ENCODE data around the gene PLSCR1. TPM values are rescaled to one million over a fixed set of nuclear protein-coding genes. Genes with fewer than 3 reads are reported as not detected.
"Not testable (repeated sequence)": the region's sequence is repeated elsewhere in the genome, so short reads cannot be mapped to it uniquely, and the experiment has no call there.

PLSCR1 gene
- total RNA-seq, 2 experiments from 2014 or later, result 65.1 to 66.1 TPM

- intact Hi-C loops (cut with DNase I, micrococcal nuclease), result no loop called here
- Mint-ChIP-seq H3K9me3 (ENCODE audit: low read depth) (no peaks in the 10 kb centered on the region), H3K27ac (no peak overlapping the region), H3K27me3 (no peaks in the 10 kb centered on the region), H3K4me3 (no peak overlapping the region), H3K4me1 (peaks cover 11% of the 10 kb centered on the region), H3K36me3 (ENCODE audit: low read depth) (peaks cover 3% of the 10 kb centered on the region)
- ATAC-seq, result no peak
- no peak for DNase-seq
- CTCF ChIA-PET, result interaction anchor here (0.7 to 0.8 kb wide), 2 partner anchors 12 to 890 kb away, joined by 3 read pairs; no protein-coding TSS in a partner anchor
- POLR2A ChIA-PET, result no interaction called here
Measured at GRCh38 chr3:146507331-146508120, 36.9 kb downstream of the PLSCR1 start.

GRCh38 chr3:146505516-146505915 is 38.9 kb downstream of the PLSCR1 start:
- ATAC-seq, result no peak
- CTCF ChIA-PET, result interaction anchor here (0.8 kb wide), 1 partner anchor 12 kb away, joined by 3 read pairs; no protein-coding TSS in a partner anchor
- Mint-ChIP-seq H3K27me3 (no peaks in the 10 kb centered on the region), H3K4me1 (peaks cover 15% of the 10 kb centered on the region), H3K27ac (no peak overlapping the region), H3K4me3 (no peak overlapping the region), H3K36me3 (ENCODE audit: low read depth) (no peaks in the 10 kb centered on the region), H3K9me3 (ENCODE audit: low read depth) (no peaks in the 10 kb centered on the region)
- intact Hi-C loops (cut with DNase I, micrococcal nuclease), result no loop called here
- POLR2A ChIA-PET, result no interaction called here
- DNase-seq, result no peak

- H3K27ac Mint-ChIP-seq, result no peak overlapping the region
- no peaks in the 10 kb centered on the region for H3K9me3 Mint-ChIP-seq (ENCODE audit: low read depth)
- H3K27me3 Mint-ChIP-seq, result no peaks in the 10 kb centered on the region
- H3K4me3 Mint-ChIP-seq, result no peak overlapping the region
- peaks cover 15% of the 10 kb centered on the region for H3K4me1 Mint-ChIP-seq
- ChIA-PET CTCF (interaction anchor here (0.8 to 1.0 kb wide), 2 partner anchors 11 to 28 kb away, joined by 3 read pairs; no protein-coding TSS in a partner anchor), POLR2A (no interaction called here)
- no peak for DNase-seq
- intact Hi-C loops (cut with DNase I, micrococcal nuclease), result no loop called here
- no peaks in the 10 kb centered on the region for H3K36me3 Mint-ChIP-seq (ENCODE audit: low read depth)
- ATAC-seq, result no peak
Measured at GRCh38 chr3:146504498-146505197, 39.8 kb downstream of the PLSCR1 start.

- H3K4me1 Mint-ChIP-seq, result peaks cover 15% of the 10 kb centered on the region
- DNase-seq (peak; percentile 35), ATAC-seq (peak; percentile 62)
- no peak overlapping the region for H3K27ac Mint-ChIP-seq
- no peaks in the 10 kb centered on the region for H3K9me3 Mint-ChIP-seq (ENCODE audit: low read depth)
- intact Hi-C loops (cut with DNase I, micrococcal nuclease), result loop anchor here (2.0 kb wide), 2 partner anchors 17 to 41 kb away; partner anchors contain the start of gene PLSCR1 (in 1 of the 2)
- no peaks in the 10 kb centered on the region for H3K36me3 Mint-ChIP-seq (ENCODE audit: low read depth)
- no peaks in the 10 kb centered on the region for H3K27me3 Mint-ChIP-seq
- H3K4me3 Mint-ChIP-seq, result no peak overlapping the region
- ChIA-PET POLR2A (no interaction called here), CTCF (interaction anchor here (1.0 kb wide), 1 partner anchor 29 kb away, joined by 3 read pairs; no protein-coding TSS in a partner anchor)
Measured at GRCh38 chr3:146503461-146504202, 40.8 kb downstream of the PLSCR1 start.

- ATAC-seq (no peak), DNase-seq (no peak)
- Mint-ChIP-seq H3K27ac (no peak overlapping the region), H3K9me3 (ENCODE audit: low read depth) (no peaks in the 10 kb centered on the region), H3K27me3 (no peaks in the 10 kb centered on the region), H3K4me1 (peaks cover 21% of the 10 kb centered on the region), H3K4me3 (no peak overlapping the region), H3K36me3 (ENCODE audit: low read depth) (no peaks in the 10 kb centered on the region)
- ChIA-PET POLR2A (no interaction called here), CTCF (no interaction called here)
- intact Hi-C loops (cut with DNase I, micrococcal nuclease), result loop anchor here (2.0 kb wide), 2 partner anchors 18 to 42 kb away; partner anchors contain the start of gene PLSCR1 (in 1 of the 2)
Measured at GRCh38 chr3:146502887-146503460, 41.4 kb downstream of the PLSCR1 start.

DNA sequence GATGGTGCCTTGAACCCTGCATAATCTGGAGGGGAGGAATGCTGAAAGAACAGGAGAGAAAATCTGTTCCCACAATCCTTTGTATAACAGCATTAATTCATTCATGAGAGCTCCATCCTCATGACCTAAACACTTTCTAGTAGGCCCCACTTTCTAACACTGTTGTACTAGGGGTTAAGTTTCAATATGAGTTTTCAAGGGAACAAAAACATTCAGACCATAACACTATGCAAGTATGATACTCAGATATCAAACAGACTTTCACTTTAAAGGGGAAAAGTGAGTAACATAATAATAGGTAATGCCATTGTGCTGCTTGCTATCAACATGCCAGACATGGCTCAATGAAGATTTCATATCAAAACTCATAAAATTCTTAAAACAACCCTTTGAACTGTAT is 42.7 kb downstream of the PLSCR1 start:
- H3K4me3 Mint-ChIP-seq, result no peak overlapping the region
- peaks cover 21% of the 10 kb centered on the region for H3K4me1 Mint-ChIP-seq
- no peak overlapping the region for H3K27ac Mint-ChIP-seq
- intact Hi-C loops (cut with DNase I, micrococcal nuclease), result loop anchor here (2.0 kb wide), 2 partner anchors 19 to 43 kb away; partner anchors contain the start of gene PLSCR1 (in 1 of the 2)
- CTCF ChIA-PET, result interaction anchor here (0.6 kb wide), 1 partner anchor 32 kb away, joined by 3 read pairs; no protein-coding TSS in a partner anchor
- POLR2A ChIA-PET, result no interaction called here
- no peaks in the 10 kb centered on the region for H3K9me3 Mint-ChIP-seq (ENCODE audit: low read depth)
- ATAC-seq (peak; percentile 63), DNase-seq (no peak)
- H3K27me3 Mint-ChIP-seq, result no peaks in the 10 kb centered on the region
- no peaks in the 10 kb centered on the region for H3K36me3 Mint-ChIP-seq (ENCODE audit: low read depth)

DNA sequence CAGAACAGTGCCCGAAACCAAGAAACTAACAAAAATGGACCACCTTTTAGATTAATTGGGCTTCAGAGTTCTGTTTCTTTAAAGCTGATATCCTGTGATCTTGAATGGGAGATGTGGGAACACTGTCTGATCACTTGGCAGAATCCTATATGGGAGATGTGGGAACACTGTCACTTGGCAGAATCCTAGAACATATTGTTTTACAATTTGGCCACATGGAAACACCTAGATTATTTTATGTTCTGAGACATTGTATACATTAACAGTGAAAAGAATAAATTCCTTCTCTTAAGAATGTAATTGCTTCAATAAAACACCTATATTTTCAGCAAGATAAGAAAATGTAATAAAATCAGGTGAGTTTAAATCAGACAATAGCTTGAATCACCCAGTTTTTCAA is 44.7 kb downstream of the PLSCR1 start:
- Mint-ChIP-seq H3K27ac (no peak overlapping the region), H3K9me3 (ENCODE audit: low read depth) (no peaks in the 10 kb centered on the region), H3K27me3 (no peaks in the 10 kb centered on the region), H3K4me3 (no peak overlapping the region), H3K4me1 (peaks cover 20% of the 10 kb centered on the region), H3K36me3 (ENCODE audit: low read depth) (no peaks in the 10 kb centered on the region)
- DNase-seq (no peak), ATAC-seq (no peak)
- ChIA-PET CTCF (interaction anchor here (0.5 to 1.2 kb wide), 3 partner anchors 37 to 90 kb away, joined by 3 read pairs; no protein-coding TSS in a partner anchor), POLR2A (no interaction called here)
- intact Hi-C loops (cut with DNase I, micrococcal nuclease), result no loop called here

GRCh38 chr3:146498002-146498736 is 46.2 kb downstream of the PLSCR1 start:
- Mint-ChIP-seq H3K9me3 (ENCODE audit: low read depth) (no peaks in the 10 kb centered on the region), H3K27me3 (no peaks in the 10 kb centered on the region), H3K36me3 (ENCODE audit: low read depth) (no peaks in the 10 kb centered on the region), H3K4me3 (peak overlapping the region; percentile 62), H3K4me1 (peaks cover 18% of the 10 kb centered on the region), H3K27ac (peak overlapping the region; percentile 59)
- POLR2A ChIA-PET, result interaction anchor here (1.7 kb wide), 1 partner anchor 46 kb away, joined by 7 read pairs; the partner anchor contains the start of gene PLSCR1
- CTCF ChIA-PET, result interaction anchor here (1.7 kb wide), 1 partner anchor 43 kb away, joined by 4 read pairs; no protein-coding TSS in a partner anchor
- peak; percentile 62 for DNase-seq
- intact Hi-C loops (cut with DNase I, micrococcal nuclease), result loop anchor here in 1 of 2 experiments (1.0 kb wide), 2 partner anchors 29 to 46 kb away; partner anchors contain the start of genes PLSCR1 and PLSCR2
- ATAC-seq, result peak; percentile 74

- H3K27me3 Mint-ChIP-seq; ATAC-seq; DNase-seq; H3K9me3 Mint-ChIP-seq (ENCODE audit: low read depth); H3K36me3 Mint-ChIP-seq (ENCODE audit: low read depth); intact Hi-C loops (cut with DNase I, micrococcal nuclease); H3K4me3 Mint-ChIP-seq: not testable (repeated sequence)
- peak overlapping the region; percentile 59 for H3K27ac Mint-ChIP-seq
- H3K4me1 Mint-ChIP-seq, result peaks cover 18% of the 10 kb centered on the region
- ChIA-PET CTCF (interaction anchor here (1.7 kb wide), 1 partner anchor 44 kb away, joined by 4 read pairs; no protein-coding TSS in a partner anchor), POLR2A (interaction anchor here (1.7 kb wide), 1 partner anchor 47 kb away, joined by 7 read pairs; the partner anchor contains the start of gene PLSCR1)
Measured at GRCh38 chr3:146497145-146497843, 47.1 kb downstream of the PLSCR1 start.

DNA sequence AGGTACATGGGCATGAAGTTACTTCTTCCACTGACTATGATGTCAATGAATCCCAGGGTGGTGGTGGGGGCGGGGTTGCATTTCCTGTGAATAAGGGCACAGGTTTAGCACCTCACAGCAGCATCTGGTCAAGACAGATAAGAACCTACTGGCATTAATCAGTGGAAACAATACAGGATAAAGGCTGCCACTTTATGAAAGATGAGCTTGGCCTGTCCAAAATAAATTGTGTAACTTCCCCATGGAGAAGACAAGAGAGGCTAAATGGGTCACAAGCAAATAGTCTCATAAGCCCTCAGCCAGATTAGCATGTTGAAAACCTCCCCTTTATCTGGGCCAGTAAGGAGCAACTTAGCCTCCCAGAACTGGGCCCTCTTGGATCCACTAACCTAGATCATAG is 47.7 kb downstream of the PLSCR1 start:
- H3K4me3 Mint-ChIP-seq, result no peak overlapping the region
- H3K36me3 Mint-ChIP-seq (ENCODE audit: low read depth), result no peaks in the 10 kb centered on the region
- ChIA-PET CTCF (interaction anchor here (1.7 kb wide), 1 partner anchor 44 kb away, joined by 4 read pairs; no protein-coding TSS in a partner anchor), POLR2A (no interaction called here)
- peaks cover 6% of the 10 kb centered on the region for H3K9me3 Mint-ChIP-seq (ENCODE audit: low read depth)
- ATAC-seq (peak; percentile 37), DNase-seq (peak; percentile 21)
- H3K27ac Mint-ChIP-seq, result no peak overlapping the region
- peaks cover 17% of the 10 kb centered on the region for H3K4me1 Mint-ChIP-seq
- peaks cover 7% of the 10 kb centered on the region for H3K27me3 Mint-ChIP-seq
- intact Hi-C loops (cut with DNase I, micrococcal nuclease), result no loop called here
